GM21526 (cell line): ENCODE results near the gene ADAMTSL1.

Experiments used
- ATAC-seq: cut with Tn5 transposase; IDR thresholded peaks from one replicate; pipeline ENCODE4 v1.9.1; 2021; ENCODE audit warnings: moderate library complexity; ENCODE audit not compliant: unreplicated experiment, low FRiP score

ADAMTSL1 gene

GRCh38 chr9:18761742-18762300 lies 287.9 kb downstream of the ADAMTSL1 start:
- no peak for ATAC-seq

GRCh38 chr9:18766989-18767550 lies 293.1 kb downstream of the ADAMTSL1 start:
- ATAC-seq: no peak

- peak; percentile 93 for ATAC-seq
These were observed 295.1 kb downstream of the ADAMTSL1 start for GRCh38 chr9:18768951-18769622.

- no peak for ATAC-seq
These were observed 296.4 kb downstream of the ADAMTSL1 start for GRCh38 chr9:18770131-18770908.

- no peak for ATAC-seq
These were observed 297.1 kb downstream of the ADAMTSL1 start for GRCh38 chr9:18771011-18771410.

- ATAC-seq: no peak
These were observed 297.8 kb downstream of the ADAMTSL1 start for GRCh38 chr9:18771763-18772162.

- ATAC-seq: no peak
These were observed 301.3 kb downstream of the ADAMTSL1 start for GRCh38 chr9:18775241-18775640.

GRCh38 chr9:18775930-18776329 lies 302.0 kb downstream of the ADAMTSL1 start:
- no peak for ATAC-seq

- ATAC-seq: no peak
These were observed 303.2 kb downstream of the ADAMTSL1 start for GRCh38 chr9:18776836-18777820.

- no peak for ATAC-seq
These were observed 304.2 kb downstream of the ADAMTSL1 start for GRCh38 chr9:18778147-18778546.

- no peak for ATAC-seq
These were observed 304.9 kb downstream of the ADAMTSL1 start for GRCh38 chr9:18778846-18779245.

GRCh38 chr9:18783909-18784308 lies 310.0 kb downstream of the ADAMTSL1 start:
- no peak for ATAC-seq

- ATAC-seq: no peak
These were observed 311.7 kb downstream of the ADAMTSL1 start for GRCh38 chr9:18785604-18786003.

GRCh38 chr9:18786196-18786595 lies 312.2 kb downstream of the ADAMTSL1 start:
- ATAC-seq: no peak

- no peak for ATAC-seq
These were observed 313.1 kb downstream of the ADAMTSL1 start for GRCh38 chr9:18786911-18787650.

GRCh38 chr9:18788256-18788655 lies 314.3 kb downstream of the ADAMTSL1 start:
- ATAC-seq: no peak

GRCh38 chr9:18791074-18791473 lies 317.1 kb downstream of the ADAMTSL1 start:
- peak; percentile 50 for ATAC-seq

GRCh38 chr9:18793122-18793521 lies 319.2 kb downstream of the ADAMTSL1 start:
- no peak for ATAC-seq

GRCh38 chr9:18795947-18796671 lies 322.2 kb downstream of the ADAMTSL1 start:
- no peak for ATAC-seq
